ENCODE data around the gene GARIN5A.

GRCh38 chr19:50475101-50475568, 1.5 kb downstream of the GARIN5A start:
- no peak for TF ChIP-seq EZH2 (IDR thresholded peaks at IDR 0.05; ENCODE audit: low read length)
- TF ChIP-seq, protein P1, sequence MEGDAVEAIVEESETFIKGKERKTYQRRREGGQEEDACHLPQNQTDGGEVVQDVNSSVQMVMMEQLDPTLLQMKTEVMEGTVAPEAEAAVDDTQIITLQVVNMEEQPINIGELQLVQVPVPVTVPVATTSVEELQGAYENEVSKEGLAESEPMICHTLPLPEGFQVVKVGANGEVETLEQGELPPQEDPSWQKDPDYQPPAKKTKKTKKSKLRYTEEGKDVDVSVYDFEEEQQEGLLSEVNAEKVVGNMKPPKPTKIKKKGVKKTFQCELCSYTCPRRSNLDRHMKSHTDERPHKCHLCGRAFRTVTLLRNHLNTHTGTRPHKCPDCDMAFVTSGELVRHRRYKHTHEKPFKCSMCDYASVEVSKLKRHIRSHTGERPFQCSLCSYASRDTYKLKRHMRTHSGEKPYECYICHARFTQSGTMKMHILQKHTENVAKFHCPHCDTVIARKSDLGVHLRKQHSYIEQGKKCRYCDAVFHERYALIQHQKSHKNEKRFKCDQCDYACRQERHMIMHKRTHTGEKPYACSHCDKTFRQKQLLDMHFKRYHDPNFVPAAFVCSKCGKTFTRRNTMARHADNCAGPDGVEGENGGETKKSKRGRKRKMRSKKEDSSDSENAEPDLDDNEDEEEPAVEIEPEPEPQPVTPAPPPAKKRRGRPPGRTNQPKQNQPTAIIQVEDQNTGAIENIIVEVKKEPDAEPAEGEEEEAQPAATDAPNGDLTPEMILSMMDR (optimal IDR thresholded peaks at IDR 0.05 in 1 of 3, IDR thresholded peaks at IDR 0.05 in 1 of 3, conservative IDR thresholded peaks at IDR 0.05 in 1 of 3; ENCODE audit: extremely low read depth in 1 of 3, insufficient read depth in 2 of 3, low read length in 3 of 3) = no peak
